ENCODE measurements around the gene COX19. TPM values are rescaled to one million over a fixed set of nuclear protein-coding genes. Genes with fewer than 3 reads are reported as not detected.

The COX19 gene
- polyA plus RNA-seq, 1 donor (not counting 4 experiments of a cell fraction or from before 2014, with no cell fraction given) = 6.2 TPM

GRCh38 chr7:938546-939185, 36.7 kb downstream of the COX19 start:
- H3K27me3 ChIP-seq (ENCODE audit: control insufficient read depth, extremely low read depth, insufficient read depth, low read length) = peaks cover 2% of the 10 kb centered on the region

GRCh38 chr7:937856-938484, 37.4 kb downstream of the COX19 start:
- no peaks in the 10 kb centered on the region for H4K20me1 ChIP-seq (ENCODE audit: control insufficient read depth, extremely low read depth, insufficient read depth, low read length)
- FAIRE-seq = no peak
- H3K79me2 ChIP-seq (ENCODE audit: control insufficient read depth, insufficient read depth, low read length) = no peaks in the 10 kb centered on the region
- DNase-seq (ENCODE audit: low read depth, low spot score) = no peak
- peaks cover 2% of the 10 kb centered on the region for H3K27me3 ChIP-seq (ENCODE audit: control insufficient read depth, extremely low read depth, insufficient read depth, low read length)
- H3K4me2 ChIP-seq (ENCODE audit: control insufficient read depth, extremely low read depth, insufficient read depth, low read depth, low read length) = no peak overlapping the region
- H3K36me3 ChIP-seq (ENCODE audit: control insufficient read depth in 2 of 2, extremely low read depth in 1 of 2, insufficient read depth in 2 of 2, low read length in 2 of 2) = no peaks in the 10 kb centered on the region
- no peak overlapping the region for H3K9ac ChIP-seq (ENCODE audit: control insufficient read depth, extremely low read depth, insufficient read depth, low read length)
- dilution Hi-C loops (cut with MboI; ENCODE audit: extremely low pct_ligation_motif_present, low sequenced_read_pairs) = no loop called here
- no peaks in the 10 kb centered on the region for H3K9me3 ChIP-seq (ENCODE audit: control insufficient read depth, low read depth, low read length)
- no peak overlapping the region for H2AFZ ChIP-seq (ENCODE audit: control insufficient read depth, low read length)
- H3K27ac ChIP-seq (ENCODE audit: control insufficient read depth, insufficient read depth, low read length) = no peak overlapping the region
- no peaks in the 10 kb centered on the region for H3K9me1 ChIP-seq (ENCODE audit: control insufficient read depth, extremely low read depth, insufficient read depth, low read length)
- TF ChIP-seq EZH2 (IDR thresholded peaks at IDR 0.05; ENCODE audit: low read length) (no peak), CTCF (optimal IDR thresholded peaks at IDR 0.05 in 1 of 3, IDR thresholded peaks at IDR 0.05 in 1 of 3, conservative IDR thresholded peaks at IDR 0.05 in 1 of 3; ENCODE audit: extremely low read depth in 1 of 3, insufficient read depth in 2 of 3, low read length in 3 of 3) (no peak)
- no peaks in the 10 kb centered on the region for H3K4me1 ChIP-seq (ENCODE audit: control insufficient read depth, extremely low read depth, insufficient read depth, low read length)
- H3K4me3 ChIP-seq (ENCODE audit: control insufficient read depth in 2 of 3, extremely low read depth in 1 of 3, insufficient read depth in 2 of 3, low read depth in 1 of 3, low read length in 3 of 3) = no peak overlapping the region

More at GRCh38 chr7:938546-939185, 36.7 kb downstream of the COX19 start:
- H3K36me3 ChIP-seq (ENCODE audit: control insufficient read depth in 2 of 2, extremely low read depth in 1 of 2, insufficient read depth in 2 of 2, low read length in 2 of 2) = no peaks in the 10 kb centered on the region
- dilution Hi-C loops (cut with MboI; ENCODE audit: extremely low pct_ligation_motif_present, low sequenced_read_pairs) = no loop called here
- H3K27ac ChIP-seq (ENCODE audit: control insufficient read depth, insufficient read depth, low read length) = no peak overlapping the region
- DNase-seq (ENCODE audit: low read depth, low spot score) (no peak), FAIRE-seq (no peak)
- H3K9me3 ChIP-seq (ENCODE audit: control insufficient read depth, low read depth, low read length) = no peaks in the 10 kb centered on the region
- no peak overlapping the region for H3K4me2 ChIP-seq (ENCODE audit: control insufficient read depth, extremely low read depth, insufficient read depth, low read depth, low read length)
- no peak overlapping the region for H2AFZ ChIP-seq (ENCODE audit: control insufficient read depth, low read length)
- no peaks in the 10 kb centered on the region for H4K20me1 ChIP-seq (ENCODE audit: control insufficient read depth, extremely low read depth, insufficient read depth, low read length)
- TF ChIP-seq CTCF (optimal IDR thresholded peaks at IDR 0.05 in 1 of 3, IDR thresholded peaks at IDR 0.05 in 1 of 3, conservative IDR thresholded peaks at IDR 0.05 in 1 of 3; ENCODE audit: extremely low read depth in 1 of 3, insufficient read depth in 2 of 3, low read length in 3 of 3) (no peak), EZH2 (IDR thresholded peaks at IDR 0.05; ENCODE audit: low read length) (no peak)
- no peak overlapping the region for H3K9ac ChIP-seq (ENCODE audit: control insufficient read depth, extremely low read depth, insufficient read depth, low read length)
- H3K79me2 ChIP-seq (ENCODE audit: control insufficient read depth, insufficient read depth, low read length) = no peaks in the 10 kb centered on the region
- H3K4me3 ChIP-seq (ENCODE audit: control insufficient read depth in 2 of 3, extremely low read depth in 1 of 3, insufficient read depth in 2 of 3, low read depth in 1 of 3, low read length in 3 of 3) = no peak overlapping the region
- no peaks in the 10 kb centered on the region for H3K4me1 ChIP-seq (ENCODE audit: control insufficient read depth, extremely low read depth, insufficient read depth, low read length)
- no peaks in the 10 kb centered on the region for H3K9me1 ChIP-seq (ENCODE audit: control insufficient read depth, extremely low read depth, insufficient read depth, low read length)

Data from keratinocyte (primary cell).